GM19452 (cell line): ENCODE results near the gene TSEN54.
A peak's percentile ranks its signal among the peaks of the same experiment; 100 is the strongest.

Experiments
- ATAC-seq: cut with Tn5 transposase; IDR thresholded peaks from one replicate; pipeline ENCODE4 v1.9.1; 2021; ENCODE audit not compliant: unreplicated experiment

Gene TSEN54

GRCh38 chr17:75503976-75504346, 12.4 kb upstream of the TSEN54 start:
- ATAC-seq: no peak

DNA sequence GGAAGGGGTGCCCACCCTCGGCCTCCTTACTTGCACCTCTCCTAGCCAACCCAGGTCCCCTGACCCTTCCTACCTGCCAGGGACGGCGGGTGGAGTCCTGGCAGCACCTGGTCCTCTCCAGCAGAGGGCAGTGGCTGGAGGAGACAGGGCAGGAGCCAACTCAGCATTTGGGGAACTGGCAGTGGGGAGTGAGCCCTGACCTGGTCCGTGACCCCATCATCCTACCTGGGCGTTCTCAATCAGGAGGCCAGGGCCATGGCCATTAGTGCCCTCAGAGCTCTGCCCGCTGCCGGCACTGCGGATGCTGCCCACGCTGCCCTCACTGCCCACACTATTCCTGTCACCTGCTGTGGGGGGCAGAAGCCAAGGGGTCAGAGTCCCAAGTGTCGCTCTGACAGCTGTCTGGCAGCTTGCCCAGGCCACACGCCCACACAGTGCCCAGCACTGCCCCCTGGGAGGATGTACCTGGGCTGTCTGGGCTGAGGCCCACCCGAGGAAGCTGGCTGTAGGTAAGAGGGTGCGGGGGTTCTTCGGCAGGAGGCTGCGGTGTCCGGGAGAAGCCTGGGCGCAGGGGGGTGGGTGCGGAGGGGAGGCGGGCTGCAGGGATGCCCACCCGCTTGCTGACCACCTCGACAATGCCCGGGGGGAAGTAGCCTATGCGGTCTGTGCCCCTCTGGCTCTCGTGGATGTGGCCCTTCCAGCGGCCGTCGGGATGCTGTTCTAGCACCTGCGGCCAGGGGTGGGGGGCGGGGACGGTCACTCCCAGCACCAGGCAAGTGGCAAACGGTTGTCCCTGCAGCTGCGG, 11.8 kb upstream of the TSEN54 start:
- no peak for ATAC-seq

DNA sequence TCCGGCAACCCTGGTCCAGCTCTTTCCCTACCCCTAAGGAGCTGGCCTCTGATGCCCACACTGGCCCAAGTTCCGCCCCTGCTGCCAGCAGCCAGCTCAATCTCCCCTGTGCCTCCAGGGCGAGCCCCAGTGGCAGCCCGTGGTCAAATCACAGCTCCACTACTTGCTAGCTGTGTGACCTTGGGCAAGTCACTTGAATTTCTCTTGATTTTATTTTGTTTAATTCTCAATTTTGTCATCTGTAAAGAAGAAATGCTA, 11.2 kb upstream of the TSEN54 start:
- no peak for ATAC-seq

DNA sequence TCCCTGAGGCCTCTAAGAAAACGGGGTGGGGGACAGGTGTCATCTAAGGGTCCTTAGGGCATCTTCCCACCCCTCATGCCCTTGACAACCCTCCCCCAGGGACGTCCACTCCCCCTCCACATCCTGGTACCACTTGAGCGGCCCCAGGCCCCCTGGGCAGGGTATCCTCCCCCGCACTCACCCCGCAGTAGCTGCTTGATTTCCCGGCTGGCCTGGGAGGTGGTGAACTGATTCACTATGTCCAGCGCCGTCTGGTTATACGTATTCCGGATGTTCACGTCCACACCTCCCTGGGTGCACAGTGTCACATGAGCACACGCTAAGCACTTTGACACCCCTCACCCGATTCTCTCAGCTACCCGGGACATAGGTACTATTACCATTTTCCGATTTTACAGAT, 10.7 kb upstream of the TSEN54 start:
- ATAC-seq: no peak

DNA sequence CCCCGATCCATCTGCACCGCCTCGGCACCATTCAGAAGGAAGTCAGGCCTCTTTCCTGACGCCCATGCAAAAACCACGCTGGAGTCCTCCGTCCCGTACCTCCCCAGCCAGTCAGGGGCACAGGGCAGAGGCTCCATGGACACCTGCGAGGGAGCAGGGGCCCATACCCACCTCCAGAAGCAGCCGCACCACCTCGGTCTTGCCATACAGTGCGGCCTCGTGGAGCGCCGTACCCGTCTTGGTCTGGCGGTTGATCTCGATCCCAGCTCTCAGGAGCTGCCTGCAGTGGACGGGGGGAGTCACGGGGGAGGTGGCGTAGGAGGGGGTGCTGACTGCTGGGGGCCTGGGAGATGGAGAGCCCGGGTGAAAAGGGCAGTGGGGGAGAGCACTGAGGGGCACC, 10.2 kb upstream of the TSEN54 start:
- ATAC-seq: no peak

GRCh38 chr17:75506888-75507287, 9.4 kb upstream of the TSEN54 start:
- ATAC-seq: no peak

- no peak for ATAC-seq
Observed at GRCh38 chr17:75507733-75508719, 8.3 kb upstream of the TSEN54 start.

DNA sequence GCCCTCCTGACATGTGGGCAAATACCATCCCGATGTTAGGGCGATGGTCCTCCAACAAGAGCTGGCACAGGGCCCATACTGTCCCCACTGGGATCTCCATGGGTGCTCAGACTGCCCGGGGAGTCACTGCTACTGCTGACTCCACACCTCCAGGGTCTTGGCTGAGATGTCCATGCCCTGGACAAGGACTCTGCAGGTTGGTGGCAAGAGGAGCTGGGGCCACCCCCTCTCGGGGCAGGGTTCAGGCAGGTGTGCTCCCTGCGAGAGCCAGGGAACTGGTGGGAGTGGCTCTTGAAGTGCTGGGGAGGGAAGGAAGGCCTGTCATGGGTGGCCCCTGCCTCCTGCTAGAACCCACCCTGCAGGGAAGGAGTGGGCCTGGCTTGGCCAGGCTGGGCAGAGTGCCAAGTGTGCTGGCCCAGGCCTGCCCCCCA, 7.4 kb upstream of the TSEN54 start:
- ATAC-seq: no peak

DNA sequence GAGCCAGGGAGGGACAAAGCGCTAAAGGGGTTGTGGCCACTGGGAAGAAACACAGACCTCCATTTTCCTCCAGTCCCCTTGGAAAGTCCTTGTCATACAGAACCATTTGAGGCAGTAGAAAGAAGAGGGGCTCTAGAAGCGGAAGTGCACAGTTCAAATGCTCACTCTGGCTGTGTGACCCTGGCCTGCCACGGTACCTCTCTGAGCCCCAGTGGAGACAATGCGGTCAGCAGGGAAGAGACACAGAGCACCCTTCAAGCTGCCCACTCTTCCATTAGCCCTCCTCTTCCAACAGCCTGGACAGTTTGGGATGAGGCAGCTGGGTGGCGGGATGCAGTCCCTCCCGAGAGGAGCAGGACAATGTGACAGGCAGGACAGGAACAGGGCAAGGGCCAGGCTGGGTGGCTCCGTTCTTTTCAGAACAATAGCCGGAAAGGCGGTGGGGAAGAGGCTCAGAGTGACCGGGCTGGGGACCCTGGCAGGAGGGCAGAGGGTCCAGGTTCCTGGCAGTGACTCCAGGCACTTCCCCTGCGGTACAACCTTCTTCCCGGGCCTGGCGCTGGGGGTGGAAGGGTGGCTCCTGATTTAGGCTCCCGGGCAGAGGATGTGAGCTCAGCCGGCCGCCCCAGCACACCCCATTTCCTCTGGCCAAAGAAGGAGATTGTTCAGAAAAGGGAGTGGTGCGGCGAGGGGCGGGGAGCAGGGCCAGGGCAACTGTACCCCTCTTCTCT, 6.6 kb upstream of the TSEN54 start:
- no peak for ATAC-seq

DNA sequence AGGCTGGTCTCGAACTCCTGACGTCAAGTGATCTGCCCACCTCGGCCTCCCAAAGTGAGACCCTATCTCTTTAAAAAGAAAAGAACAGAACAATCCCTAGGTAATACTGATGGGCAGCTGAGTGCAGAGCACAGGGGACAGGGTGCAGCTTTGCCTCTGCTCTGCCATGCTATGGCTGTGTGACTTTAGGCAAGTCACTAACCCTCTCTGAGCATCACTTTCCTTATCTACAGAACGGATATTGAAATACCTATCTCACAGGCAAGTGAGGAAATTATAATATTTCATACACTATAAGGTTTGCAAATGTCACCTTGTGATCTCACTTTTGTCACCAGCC, 5.1 kb upstream of the TSEN54 start:
- ATAC-seq: no peak

GRCh38 chr17:75511610-75512575, 4.4 kb upstream of the TSEN54 start:
- no peak for ATAC-seq

DNA sequence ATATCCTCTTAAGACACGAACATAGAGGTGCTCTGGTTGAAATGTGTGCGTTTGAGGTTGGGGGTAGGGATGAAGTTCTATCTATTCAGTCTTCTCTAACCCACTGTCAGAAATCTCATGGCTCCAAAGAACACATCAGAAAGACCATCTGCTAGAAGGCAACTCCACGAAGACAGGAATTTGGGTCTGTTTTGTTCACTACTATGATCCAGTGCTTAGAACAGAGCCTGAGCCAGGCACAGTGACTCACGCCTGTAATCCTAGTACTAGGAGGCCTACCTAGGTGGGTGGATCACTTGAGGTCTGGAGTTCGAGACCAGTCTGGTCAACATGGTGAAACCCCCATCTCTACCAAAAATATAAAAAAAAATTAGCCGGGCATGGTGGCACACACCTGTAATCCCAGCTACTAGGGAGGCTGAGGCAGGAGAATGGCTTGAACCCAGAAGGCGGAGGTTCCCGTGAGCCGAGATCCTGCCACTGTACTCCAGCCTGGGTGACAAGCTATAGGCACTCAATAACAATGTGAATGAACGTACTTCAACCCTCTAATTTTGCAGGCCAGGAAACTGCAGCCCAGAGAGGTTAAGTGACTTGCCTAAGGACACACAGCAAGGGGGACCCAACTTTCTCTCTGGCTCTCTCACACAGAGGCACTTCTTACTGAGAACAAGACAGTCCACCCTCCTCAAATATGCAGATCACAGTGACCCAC, 3.2 kb upstream of the TSEN54 start:
- ATAC-seq: no peak

GRCh38 chr17:75513641-75514000, 2.7 kb upstream of the TSEN54 start:
- no peak for ATAC-seq

- ATAC-seq: no peak
Observed at GRCh38 chr17:75514299-75514918, 1.9 kb upstream of the TSEN54 start.

- no peak for ATAC-seq
Observed at GRCh38 chr17:75514919-75515495, 1.3 kb upstream of the TSEN54 start.

DNA sequence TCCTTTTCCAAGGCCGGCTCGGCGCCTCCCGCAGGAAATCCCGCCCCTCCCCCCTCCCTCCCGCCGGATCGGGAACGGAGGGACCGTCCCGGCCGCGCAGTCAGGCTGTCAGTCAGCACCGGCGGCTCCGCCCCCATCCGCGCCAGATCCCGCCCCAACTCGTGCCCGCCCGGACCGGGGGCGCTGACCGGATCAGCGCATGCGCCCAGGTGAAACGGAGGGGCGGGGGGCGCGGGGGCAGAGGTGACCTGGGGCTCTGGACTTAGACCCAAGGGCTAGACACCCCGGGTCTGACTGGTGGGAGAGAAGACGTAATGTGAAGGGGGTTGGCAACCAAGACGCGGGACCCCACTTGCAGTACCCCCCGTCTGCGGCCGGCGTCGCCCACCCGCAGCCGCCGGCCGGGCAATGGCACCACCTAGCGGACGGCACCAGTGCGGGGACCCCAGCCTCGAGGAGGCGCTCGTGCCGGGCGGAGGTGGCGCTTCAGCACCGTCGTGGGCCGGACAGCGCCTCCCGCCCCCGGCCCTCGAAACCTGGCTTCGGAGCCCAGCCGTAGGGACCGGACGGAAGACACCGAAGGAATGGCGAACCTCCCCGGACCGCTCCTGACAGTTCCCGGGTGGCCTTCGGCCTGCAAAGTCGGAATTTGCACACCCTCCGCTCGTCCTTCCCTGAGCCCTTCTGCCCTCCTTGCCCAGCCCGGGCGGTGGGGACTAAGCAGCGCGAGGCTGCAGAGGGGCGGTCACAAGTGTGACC, 653 bp upstream of the TSEN54 start, which contains the start of gene CASKIN2:
Gene CASKIN2 (minus strand): TSS at position 42 of the 759 bp plus-strand sequence. CDS start 1,733 bp downstream, outside the sequence.
- ATAC-seq: peak; percentile 41

GRCh38 chr17:75516619-75517296, 430 bp downstream of the TSEN54 start:
- peak; percentile 12 for ATAC-seq
